ENCODE data around the gene RHPN2. TPM values are rescaled to one million over a fixed set of nuclear protein-coding genes. Genes with fewer than 3 reads are reported as not detected.

The RHPN2 gene
- total and polyA plus RNA-seq, 2 of the 13 experiments (the other 11 are each of a cell fraction or from before 2014, with no cell fraction given) = 20.3 to 48.0 TPM

GRCh38 chr19:32971715-32972540, 92.8 kb downstream of the RHPN2 start, which contains the start of the genes CEP89 and FAAP24 (continued):
- TF ChIP-seq ZNF432 (CRISPR knock-in tag; IDR thresholded peaks at IDR 0.05; ENCODE audit: borderline replicate concordance) (no peak), ZNF205 (CRISPR knock-in tag; IDR thresholded peaks at IDR 0.05) (0 out of 2 replicates have a peak, but pooled peaks have one; percentile 62), KLF15 (CRISPR knock-in tag; IDR thresholded peaks at IDR 0.05; ENCODE audit: borderline replicate concordance) (no peak; the same call in 1 of the 2 replicates), ZNF556 (CRISPR knock-in tag; IDR thresholded peaks at IDR 0.05; ENCODE audit: borderline replicate concordance) (peak; percentile 55; the same call in 1 of the 2 replicates), HCFC1 (IDR thresholded peaks at IDR 0.05; ENCODE audit: low read depth, low read length) (peak; percentile 47; the same call in 1 of the 2 replicates), ARID5B (CRISPR knock-in tag; IDR thresholded peaks at IDR 0.05) (peak; percentile 43; the same call in 1 of the 2 replicates), CHD4 (IDR thresholded peaks at IDR 0.05; ENCODE audit: borderline replicate concordance, low read length) (no peak), ZNF510 (CRISPR knock-in tag; IDR thresholded peaks at IDR 0.05; ENCODE audit: low read depth) (no peak), AFF4 (CRISPR knock-in tag; IDR thresholded peaks at IDR 0.05) (no peak), FOXK1 (CRISPR knock-in tag; IDR thresholded peaks at IDR 0.05; ENCODE audit: borderline replicate concordance, low read depth) (peak; percentile 47; the same call in 1 of the 2 replicates), NFAT5 (CRISPR knock-in tag; IDR thresholded peaks at IDR 0.05) (0 out of 2 replicates have a peak, but pooled peaks have one; percentile 37), ZNF143 (CRISPR knock-in tag; IDR thresholded peaks at IDR 0.05) (no peak), ZNF317 (CRISPR knock-in tag; IDR thresholded peaks at IDR 0.05) (no peak), ZNF781 (CRISPR knock-in tag; IDR thresholded peaks at IDR 0.05; ENCODE audit: borderline replicate concordance, not compliant biosample characterization) (peak; percentile 73), KLF9 (CRISPR knock-in tag; IDR thresholded peaks at IDR 0.05; ENCODE audit: low read depth) (0 out of 2 replicates have a peak, but pooled peaks have one; percentile 33)

Measured in HepG2 (cell line).